Mesothelial cell of epicardium (in vitro differentiated cells): ENCODE data around the gene PGLYRP1. TPM values are rescaled to one million over a fixed set of nuclear protein-coding genes. Genes with fewer than 3 reads are reported as not detected.

ENCODE experiments used
- DNase-seq, 2 experiments: peaks; one replicate each; pipeline ENCODE4 v3.0.0; 2021; ENCODE audit warnings: low spot score in 2 of 2; ENCODE audit not compliant: unreplicated experiment in 2 of 2
- H3K27ac Mint-ChIP-seq: 2 replicates; pipeline ENCODE4 v1.8.0; 2021; ENCODE audit warnings: mixed read lengths
- H3K27me3 Mint-ChIP-seq: 2 replicates; pipeline ENCODE4 v1.8.0; 2021; ENCODE audit warnings: low read depth, mixed read lengths
- H3K36me3 Mint-ChIP-seq: 2 replicates; pipeline ENCODE4 v1.8.0; 2021; ENCODE audit warnings: mixed read lengths
- H3K4me1 Mint-ChIP-seq: 2 replicates; pipeline ENCODE4 v1.8.0; 2021; ENCODE audit warnings: mixed read lengths
- H3K4me3 Mint-ChIP-seq: 2 replicates; pipeline ENCODE4 v1.8.0; 2021; ENCODE audit warnings: mild to moderate bottlenecking, moderate library complexity, mixed read lengths
- H3K9me3 Mint-ChIP-seq: 2 replicates; pipeline ENCODE4 v1.8.0; 2021; ENCODE audit warnings: mixed read lengths
- total RNA-seq: library from RNA; stranded (reverse); gene quantifications from 3 replicates; pipeline ENCODE4 v1.2.1, GENCODE V29; 2021
- TF ChIP-seq, protein P1 (sequence below): fragments of 200-600 bp; sonication (generic); IDR thresholded peaks from one replicate; pipeline ENCODE4 v1.5.0; 2021; ENCODE audit warnings: antibody characterized with exemption; ENCODE audit not compliant: unreplicated experiment

Gene PGLYRP1
- total RNA-seq, 1 donor from 2014 or later: not detected

GRCh38 chr19:45998834-45999233 is 24.0 kb downstream of the PGLYRP1 start:
- Mint-ChIP-seq H3K9me3 (no peaks in the 10 kb centered on the region), H3K4me1 (peaks cover 30% of the 10 kb centered on the region), H3K4me3 (peak overlapping the region; percentile 13), H3K27ac (no peak overlapping the region), H3K27me3 (peaks cover 16% of the 10 kb centered on the region), H3K36me3 (peaks cover 8% of the 10 kb centered on the region)
- TF ChIP-seq, protein P1, sequence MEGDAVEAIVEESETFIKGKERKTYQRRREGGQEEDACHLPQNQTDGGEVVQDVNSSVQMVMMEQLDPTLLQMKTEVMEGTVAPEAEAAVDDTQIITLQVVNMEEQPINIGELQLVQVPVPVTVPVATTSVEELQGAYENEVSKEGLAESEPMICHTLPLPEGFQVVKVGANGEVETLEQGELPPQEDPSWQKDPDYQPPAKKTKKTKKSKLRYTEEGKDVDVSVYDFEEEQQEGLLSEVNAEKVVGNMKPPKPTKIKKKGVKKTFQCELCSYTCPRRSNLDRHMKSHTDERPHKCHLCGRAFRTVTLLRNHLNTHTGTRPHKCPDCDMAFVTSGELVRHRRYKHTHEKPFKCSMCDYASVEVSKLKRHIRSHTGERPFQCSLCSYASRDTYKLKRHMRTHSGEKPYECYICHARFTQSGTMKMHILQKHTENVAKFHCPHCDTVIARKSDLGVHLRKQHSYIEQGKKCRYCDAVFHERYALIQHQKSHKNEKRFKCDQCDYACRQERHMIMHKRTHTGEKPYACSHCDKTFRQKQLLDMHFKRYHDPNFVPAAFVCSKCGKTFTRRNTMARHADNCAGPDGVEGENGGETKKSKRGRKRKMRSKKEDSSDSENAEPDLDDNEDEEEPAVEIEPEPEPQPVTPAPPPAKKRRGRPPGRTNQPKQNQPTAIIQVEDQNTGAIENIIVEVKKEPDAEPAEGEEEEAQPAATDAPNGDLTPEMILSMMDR: no peak
- DNase-seq: no peak

DNA sequence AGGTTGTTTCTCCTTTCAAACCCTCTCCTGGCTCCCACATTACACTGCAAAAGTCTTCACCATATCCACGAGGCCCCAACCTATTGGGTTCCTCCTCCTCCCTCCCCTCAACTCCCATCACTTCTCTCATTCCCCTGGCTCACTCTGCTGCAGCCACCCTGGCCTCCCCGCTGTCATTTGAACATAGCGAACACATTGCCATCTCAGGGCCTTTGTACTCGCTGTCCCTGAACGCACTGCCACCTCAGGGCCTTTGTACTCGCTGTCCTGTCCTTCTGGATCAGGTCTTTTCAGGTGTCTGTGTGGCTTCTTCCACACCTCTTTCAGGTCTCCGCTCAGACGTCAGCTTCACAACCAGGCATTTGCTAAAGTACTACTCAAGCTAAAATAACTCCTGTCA is 25.9 kb downstream of the PGLYRP1 start:
- no peak for DNase-seq
- Mint-ChIP-seq H3K27me3 (peaks cover 16% of the 10 kb centered on the region), H3K36me3 (peaks cover 6% of the 10 kb centered on the region), H3K4me1 (peaks cover 30% of the 10 kb centered on the region), H3K9me3 (no peaks in the 10 kb centered on the region), H3K4me3 (no peak overlapping the region), H3K27ac (peak overlapping the region; percentile 15)
- TF ChIP-seq, protein P1: no peak

GRCh38 chr19:45995715-45996385 is 27.0 kb downstream of the PGLYRP1 start:
- Mint-ChIP-seq H3K27me3 (peaks cover 16% of the 10 kb centered on the region), H3K4me1 (peaks cover 29% of the 10 kb centered on the region), H3K36me3 (peaks cover 6% of the 10 kb centered on the region), H3K4me3 (no peak overlapping the region), H3K9me3 (no peaks in the 10 kb centered on the region), H3K27ac (no peak overlapping the region)
- no peak for DNase-seq
- TF ChIP-seq, protein P1: no peak

DNA sequence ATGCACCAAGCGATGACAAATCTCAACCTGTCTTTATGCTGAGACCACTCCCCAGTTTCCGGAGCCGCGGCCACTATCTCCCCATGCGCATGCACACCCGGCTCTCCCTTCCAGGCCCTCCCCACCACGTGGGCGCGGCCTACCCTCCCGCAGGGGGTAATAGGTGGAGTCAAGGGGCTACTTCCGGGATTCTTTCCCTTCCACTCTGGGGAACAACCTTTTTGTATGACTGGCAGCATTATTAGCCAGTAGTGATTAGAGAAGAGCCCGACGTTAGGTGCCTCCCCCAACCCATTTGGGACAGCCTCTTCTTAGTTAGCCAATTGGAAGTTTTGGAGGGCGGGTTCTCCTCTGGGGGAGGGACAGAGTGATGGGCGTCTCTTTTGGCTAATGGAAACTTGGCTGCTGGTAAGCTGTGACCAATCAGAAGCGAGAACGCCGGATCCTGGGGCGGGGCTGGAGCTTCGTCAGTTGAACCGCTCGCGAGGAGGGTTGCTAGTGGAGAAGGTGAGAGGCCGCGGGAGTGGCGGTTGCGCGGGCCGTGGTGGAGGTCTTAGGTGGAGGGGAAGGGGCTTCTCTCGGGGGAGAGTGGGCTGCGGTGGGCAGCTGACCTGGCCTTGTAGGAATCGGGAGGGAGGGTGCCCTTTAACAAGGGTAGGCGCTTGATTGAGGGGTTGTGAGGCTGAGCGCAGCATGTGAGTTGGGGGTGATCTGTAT is 27.7 kb downstream of the PGLYRP1 start, which contains the start of gene CCDC61:
CCDC61 (plus strand) TSS at position 470 of the 717 bp plus-strand sequence. CDS start 7,552 bp downstream, outside the sequence.
- H3K9me3 Mint-ChIP-seq: no peaks in the 10 kb centered on the region
- TF ChIP-seq, protein P1: no peak

DNA sequence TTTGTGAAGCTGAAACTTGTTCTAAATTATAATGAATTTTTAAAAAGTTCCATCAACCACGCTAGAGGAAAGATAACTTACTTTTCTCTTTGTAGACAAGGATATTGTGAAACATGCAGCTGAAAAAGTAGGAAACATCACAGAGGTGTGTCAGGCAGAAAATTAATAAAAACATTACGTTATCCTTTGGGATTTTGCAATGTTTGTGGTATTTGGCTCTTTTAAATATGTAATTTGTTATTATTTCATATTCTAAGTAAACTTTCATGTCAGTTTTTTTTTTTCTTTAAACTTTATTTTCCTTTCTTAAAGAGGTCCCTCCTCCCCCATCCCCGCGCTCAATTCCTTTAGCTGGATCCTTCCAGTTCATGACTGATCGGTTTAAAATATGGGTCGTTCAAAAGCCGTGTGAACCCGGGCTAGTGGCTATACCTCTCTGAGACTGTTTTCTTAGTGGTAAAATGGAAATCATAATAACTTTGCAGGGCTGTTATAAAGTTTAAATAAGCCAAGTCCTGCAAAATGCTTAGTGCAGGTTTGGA is 28.3 kb downstream of the PGLYRP1 start:
- Mint-ChIP-seq H3K27ac (no peak overlapping the region), H3K27me3 (peaks cover 15% of the 10 kb centered on the region), H3K36me3 (peaks cover 6% of the 10 kb centered on the region), H3K4me3 (peak overlapping the region; percentile 20), H3K4me1 (peaks cover 17% of the 10 kb centered on the region), H3K9me3 (no peaks in the 10 kb centered on the region)
- TF ChIP-seq, protein P1: no peak
- DNase-seq: no peak

More for the DNA sequence above, 27.7 kb downstream of the PGLYRP1 start, which contains the start of gene CCDC61:
- peak; percentile 90 to 97 for DNase-seq
- Mint-ChIP-seq H3K27me3 (peaks cover 15% of the 10 kb centered on the region), H3K4me3 (peak within 1 kb of the TSS; percentile 20), H3K4me1 (peaks cover 22% of the 10 kb centered on the region), H3K36me3 (peaks cover 6% of the 10 kb centered on the region), H3K27ac (no peak within 1 kb of the TSS)
